ENCODE data around the gene ACTN4.

ACTN4 gene

DNA sequence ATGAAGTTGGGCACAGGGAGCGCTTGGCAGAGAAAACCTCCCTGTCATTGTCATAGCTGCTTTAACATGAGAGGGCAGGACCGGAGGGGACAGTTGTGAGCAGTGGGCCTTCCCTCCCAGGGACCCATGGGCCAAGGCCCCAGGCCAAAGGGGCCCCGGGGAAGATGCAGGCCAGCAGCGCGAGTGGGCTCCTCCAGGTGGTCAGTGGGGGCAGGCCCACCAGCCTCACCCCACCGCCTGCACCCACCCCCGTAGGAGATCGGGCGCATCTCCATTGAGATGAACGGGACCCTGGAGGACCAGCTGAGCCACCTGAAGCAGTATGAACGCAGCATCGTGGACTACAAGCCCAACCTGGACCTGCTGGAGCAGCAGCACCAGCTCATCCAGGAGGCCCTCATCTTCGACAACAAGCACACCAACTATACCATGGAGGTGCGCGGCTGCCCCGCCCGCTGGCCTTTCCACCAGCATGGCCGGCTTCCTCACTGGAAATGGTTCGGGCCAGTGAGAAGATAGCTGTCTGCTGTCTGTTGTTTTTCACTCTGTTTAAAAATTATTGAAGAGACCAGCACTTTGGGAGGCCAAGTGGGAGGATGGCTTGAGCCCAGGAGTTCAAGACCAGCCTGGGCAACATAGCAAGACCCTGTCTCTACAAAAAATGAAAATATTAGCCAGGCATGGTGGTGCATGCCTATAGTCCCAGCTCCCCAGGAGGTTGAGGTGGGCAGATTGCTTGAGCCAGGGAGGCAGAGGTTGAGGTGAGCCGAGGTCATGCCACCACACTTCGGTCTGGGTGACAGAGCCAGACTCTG lies 78.2 kb downstream of the ACTN4 start:
- H3K36me3 ChIP-seq (replicated peaks): peaks cover 90% of the 10 kb centered on the region
- DNase-seq: no peak
- H3K27me3 ChIP-seq (replicated peaks): no peaks in the 10 kb centered on the region
- TF ChIP-seq, protein P1, sequence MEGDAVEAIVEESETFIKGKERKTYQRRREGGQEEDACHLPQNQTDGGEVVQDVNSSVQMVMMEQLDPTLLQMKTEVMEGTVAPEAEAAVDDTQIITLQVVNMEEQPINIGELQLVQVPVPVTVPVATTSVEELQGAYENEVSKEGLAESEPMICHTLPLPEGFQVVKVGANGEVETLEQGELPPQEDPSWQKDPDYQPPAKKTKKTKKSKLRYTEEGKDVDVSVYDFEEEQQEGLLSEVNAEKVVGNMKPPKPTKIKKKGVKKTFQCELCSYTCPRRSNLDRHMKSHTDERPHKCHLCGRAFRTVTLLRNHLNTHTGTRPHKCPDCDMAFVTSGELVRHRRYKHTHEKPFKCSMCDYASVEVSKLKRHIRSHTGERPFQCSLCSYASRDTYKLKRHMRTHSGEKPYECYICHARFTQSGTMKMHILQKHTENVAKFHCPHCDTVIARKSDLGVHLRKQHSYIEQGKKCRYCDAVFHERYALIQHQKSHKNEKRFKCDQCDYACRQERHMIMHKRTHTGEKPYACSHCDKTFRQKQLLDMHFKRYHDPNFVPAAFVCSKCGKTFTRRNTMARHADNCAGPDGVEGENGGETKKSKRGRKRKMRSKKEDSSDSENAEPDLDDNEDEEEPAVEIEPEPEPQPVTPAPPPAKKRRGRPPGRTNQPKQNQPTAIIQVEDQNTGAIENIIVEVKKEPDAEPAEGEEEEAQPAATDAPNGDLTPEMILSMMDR (IDR thresholded peaks at IDR 0.05; ENCODE audit: low read depth, low read length, missing control alignments): no peak
- H3K27ac ChIP-seq: no peak overlapping the region
- in situ Hi-C loops (cut with HindIII; ENCODE audit: low pct_ligation_motif_present, low sequenced_read_pairs): no loop called here
- H3K4me3 ChIP-seq (ENCODE audit: low read depth, low read length): no peak overlapping the region

DNA sequence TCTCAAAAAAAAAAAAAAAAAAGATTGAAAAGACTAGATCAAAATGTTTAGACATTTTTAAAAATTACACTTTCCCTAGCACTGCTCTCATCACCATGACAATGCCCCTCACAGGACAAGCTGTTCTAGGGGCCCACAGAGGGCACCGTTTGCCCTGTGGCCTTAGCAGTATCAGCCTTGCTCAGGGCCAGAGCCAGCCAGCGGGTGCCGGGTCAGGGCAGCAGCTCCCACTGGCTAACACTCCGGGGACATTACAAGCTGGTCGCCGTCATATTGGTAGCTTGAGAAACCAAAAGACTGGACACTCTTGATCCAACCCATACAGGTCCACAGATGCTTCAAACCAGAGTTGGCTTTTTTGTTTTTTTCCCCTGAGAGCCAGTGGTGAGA lies 78.8 kb downstream of the ACTN4 start:
- H3K36me3 ChIP-seq (replicated peaks): peaks cover 90% of the 10 kb centered on the region
- TF ChIP-seq, protein P1 (IDR thresholded peaks at IDR 0.05; ENCODE audit: low read depth, low read length, missing control alignments): no peak
- no peak overlapping the region for H3K27ac ChIP-seq
- H3K4me3 ChIP-seq (ENCODE audit: low read depth, low read length): no peak overlapping the region
- H3K27me3 ChIP-seq (replicated peaks): no peaks in the 10 kb centered on the region
- no peak for DNase-seq
- in situ Hi-C loops (cut with HindIII; ENCODE audit: low pct_ligation_motif_present, low sequenced_read_pairs): no loop called here

DNA sequence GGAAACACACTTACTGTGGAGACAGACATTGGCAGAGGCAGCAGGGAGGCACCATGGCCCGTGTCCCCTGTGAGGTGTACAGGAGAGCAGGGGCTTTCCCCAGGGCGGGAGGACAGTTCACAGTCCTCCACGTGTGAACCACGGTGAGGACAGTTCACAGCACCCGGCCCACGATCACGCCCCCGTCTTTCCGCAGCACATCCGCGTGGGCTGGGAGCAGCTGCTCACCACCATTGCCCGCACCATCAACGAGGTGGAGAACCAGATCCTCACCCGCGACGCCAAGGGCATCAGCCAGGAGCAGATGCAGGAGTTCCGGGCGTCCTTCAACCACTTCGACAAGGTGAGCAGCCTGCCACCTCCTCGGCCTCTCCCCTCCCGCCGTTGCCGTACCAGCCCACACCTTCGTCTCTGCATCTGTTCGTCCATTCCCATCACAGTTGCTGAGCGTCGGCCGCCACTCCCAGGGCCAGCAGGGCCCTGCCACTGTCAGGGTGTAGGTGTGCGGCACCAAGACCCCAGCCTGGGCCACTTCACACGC lies 79.4 kb downstream of the ACTN4 start:
- peaks cover 90% of the 10 kb centered on the region for H3K36me3 ChIP-seq (replicated peaks)
- TF ChIP-seq, protein P1 (IDR thresholded peaks at IDR 0.05; ENCODE audit: low read depth, low read length, missing control alignments): no peak
- no peak for DNase-seq
- H3K4me3 ChIP-seq (ENCODE audit: low read depth, low read length): no peak overlapping the region
- H3K27me3 ChIP-seq (replicated peaks): no peaks in the 10 kb centered on the region
- H3K27ac ChIP-seq: no peak overlapping the region
- in situ Hi-C loops (cut with HindIII; ENCODE audit: low pct_ligation_motif_present, low sequenced_read_pairs): no loop called here

DNA sequence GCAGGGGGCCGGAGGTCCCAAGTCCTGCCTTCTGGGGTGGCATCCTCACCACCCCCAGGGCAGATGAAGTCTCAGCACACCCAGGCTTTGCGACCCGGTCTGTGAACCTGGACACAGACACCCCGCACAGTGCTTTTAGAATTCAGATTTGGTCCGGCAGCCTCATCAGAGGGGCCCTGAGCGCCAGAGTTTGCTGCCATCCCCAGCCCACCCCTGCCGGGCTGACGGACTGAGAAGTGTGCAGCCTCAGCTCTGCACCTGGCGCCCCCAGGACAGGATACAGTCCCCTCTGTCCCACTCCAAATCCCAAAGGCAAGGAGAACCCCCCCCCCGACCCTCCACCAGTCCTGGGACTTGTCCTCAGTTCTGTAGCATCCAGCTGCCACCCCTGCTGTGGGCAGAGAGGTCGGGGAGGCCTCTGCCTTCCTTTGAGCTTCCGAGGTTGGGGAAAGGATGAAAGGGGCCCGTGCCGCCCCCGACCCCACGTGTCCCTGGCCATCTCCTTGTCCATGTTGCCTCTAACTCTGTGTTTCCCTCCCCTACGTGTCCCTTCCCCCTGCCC lies 79.9 kb downstream of the ACTN4 start:
- DNase-seq: no peak
- TF ChIP-seq, protein P1 (IDR thresholded peaks at IDR 0.05; ENCODE audit: low read depth, low read length, missing control alignments): no peak
- Histone ChIP-seq H3K27ac (no peak overlapping the region), H3K4me3 (ENCODE audit: low read depth, low read length) (no peak overlapping the region), H3K27me3 (replicated peaks) (no peaks in the 10 kb centered on the region), H3K36me3 (replicated peaks) (peaks cover 90% of the 10 kb centered on the region)
- in situ Hi-C loops (cut with HindIII; ENCODE audit: low pct_ligation_motif_present, low sequenced_read_pairs): no loop called here

DNA sequence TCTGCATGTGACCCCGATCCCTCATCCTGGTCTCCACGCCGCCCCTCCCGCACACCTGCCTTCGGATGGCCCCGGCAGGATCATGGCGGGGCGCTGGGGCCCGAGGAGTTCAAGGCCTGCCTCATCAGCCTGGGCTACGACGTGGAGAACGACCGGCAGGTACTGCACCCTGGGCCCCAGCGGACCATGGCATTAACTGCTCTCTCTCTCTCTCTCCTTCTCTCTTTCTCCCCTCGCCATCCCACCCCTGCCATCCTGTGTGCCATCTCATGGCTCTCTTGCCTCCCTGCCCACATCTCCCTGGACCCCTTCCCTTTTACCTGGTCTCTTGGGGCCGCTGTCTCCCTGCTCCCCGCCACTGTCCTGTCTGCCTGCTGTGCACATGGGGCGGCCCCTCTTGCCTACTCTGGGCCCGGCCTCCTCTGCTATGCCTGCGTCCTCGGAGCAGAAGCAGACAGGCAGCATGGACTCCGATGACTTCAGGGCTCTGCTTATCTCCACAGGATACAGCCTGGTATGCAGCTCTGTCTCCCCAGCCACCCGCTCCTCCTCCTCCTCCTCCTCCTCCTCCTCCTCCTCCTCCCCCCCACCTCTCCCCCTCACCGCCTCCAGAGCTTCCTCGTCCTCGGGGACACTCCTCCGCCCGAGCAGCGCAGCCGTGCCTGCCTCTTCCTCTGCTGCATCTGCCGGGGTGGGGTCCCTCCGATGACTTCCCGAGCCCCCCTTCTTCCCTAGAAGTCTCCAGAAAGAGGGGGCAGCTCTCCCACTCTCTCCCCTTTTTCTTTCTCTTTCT lies 80.6 kb downstream of the ACTN4 start:
- DNase-seq: peak; percentile 80
- in situ Hi-C loops (cut with HindIII; ENCODE audit: low pct_ligation_motif_present, low sequenced_read_pairs): no loop called here
- no peaks in the 10 kb centered on the region for H3K27me3 ChIP-seq (replicated peaks)
- H3K36me3 ChIP-seq (replicated peaks): peaks cover 85% of the 10 kb centered on the region
- no peak overlapping the region for H3K4me3 ChIP-seq (ENCODE audit: low read depth, low read length)
- H3K27ac ChIP-seq: peak overlapping the region; percentile 37
- TF ChIP-seq, protein P1 (IDR thresholded peaks at IDR 0.05; ENCODE audit: low read depth, low read length, missing control alignments): no peak

Measured in brain microvascular endothelial cell (primary cell).